Suppressor macrophage treated with lipopolysaccharide for 4 hours (primary cell): ENCODE measurements around the gene USPL1.
A peak's percentile ranks its signal among the peaks of the same experiment; 100 is the strongest.

Source experiments
- DNase-seq: peaks from one replicate; pipeline ENCODE4 v3.0.0-alpha.2; 2020

The USPL1 gene

GRCh38 chr13:30664689-30665275 is 47.1 kb downstream of the USPL1 start:
- peak; percentile 65 for DNase-seq

- no peak for DNase-seq
Observed at GRCh38 chr13:30665638-30666037, 47.9 kb downstream of the USPL1 start.

DNA sequence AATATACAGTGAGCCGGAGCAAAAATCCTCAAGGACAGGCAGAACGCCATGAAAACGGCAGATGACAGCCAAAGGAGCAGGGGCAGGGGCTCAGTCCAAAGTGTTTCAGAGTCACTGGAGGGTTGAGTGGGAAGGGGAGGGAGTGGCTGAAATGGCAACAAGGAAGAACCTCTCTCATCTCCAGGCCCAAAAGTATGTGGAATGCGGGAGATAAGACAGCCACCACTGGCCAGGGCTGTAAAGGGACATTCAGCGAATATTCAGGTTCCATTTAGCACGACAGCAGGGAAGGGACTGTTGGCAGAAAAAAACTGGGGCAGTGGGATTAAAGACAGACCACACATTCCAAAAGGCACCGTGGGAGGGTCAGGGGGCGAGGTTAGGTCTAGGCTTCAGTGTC is 48.4 kb downstream of the USPL1 start:
- no peak for DNase-seq

- DNase-seq, result no peak
Observed at GRCh38 chr13:30667014-30667413, 49.3 kb downstream of the USPL1 start.

- no peak for DNase-seq
Observed at GRCh38 chr13:30668312-30668711, 50.6 kb downstream of the USPL1 start.

DNA sequence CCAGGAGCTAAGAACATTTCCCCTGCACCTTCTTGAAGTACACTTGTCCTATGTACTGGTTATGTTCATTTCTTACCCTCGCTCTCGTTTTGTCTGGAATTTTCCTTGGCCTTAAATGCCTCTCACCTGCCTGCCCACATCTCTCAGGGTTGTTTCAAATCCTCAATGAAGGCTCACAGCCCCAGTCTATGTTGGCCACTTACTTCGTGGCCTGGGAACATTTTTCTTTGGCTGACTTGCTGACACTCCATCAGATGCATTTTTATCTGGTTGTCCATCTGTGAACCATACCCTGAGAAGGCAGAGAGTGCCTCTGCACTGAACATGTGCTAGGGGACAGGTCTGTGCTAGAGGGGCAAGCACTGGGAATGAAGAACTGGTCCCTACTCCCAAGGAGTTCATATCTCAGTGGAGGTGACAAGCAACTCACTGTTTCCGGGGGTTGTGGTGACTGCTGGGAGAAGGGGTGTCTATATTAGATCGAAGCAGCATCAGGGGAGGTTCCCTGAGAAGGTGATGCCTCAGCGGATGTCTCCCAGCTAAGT is 53.6 kb downstream of the USPL1 start:
- DNase-seq, result no peak

DNA sequence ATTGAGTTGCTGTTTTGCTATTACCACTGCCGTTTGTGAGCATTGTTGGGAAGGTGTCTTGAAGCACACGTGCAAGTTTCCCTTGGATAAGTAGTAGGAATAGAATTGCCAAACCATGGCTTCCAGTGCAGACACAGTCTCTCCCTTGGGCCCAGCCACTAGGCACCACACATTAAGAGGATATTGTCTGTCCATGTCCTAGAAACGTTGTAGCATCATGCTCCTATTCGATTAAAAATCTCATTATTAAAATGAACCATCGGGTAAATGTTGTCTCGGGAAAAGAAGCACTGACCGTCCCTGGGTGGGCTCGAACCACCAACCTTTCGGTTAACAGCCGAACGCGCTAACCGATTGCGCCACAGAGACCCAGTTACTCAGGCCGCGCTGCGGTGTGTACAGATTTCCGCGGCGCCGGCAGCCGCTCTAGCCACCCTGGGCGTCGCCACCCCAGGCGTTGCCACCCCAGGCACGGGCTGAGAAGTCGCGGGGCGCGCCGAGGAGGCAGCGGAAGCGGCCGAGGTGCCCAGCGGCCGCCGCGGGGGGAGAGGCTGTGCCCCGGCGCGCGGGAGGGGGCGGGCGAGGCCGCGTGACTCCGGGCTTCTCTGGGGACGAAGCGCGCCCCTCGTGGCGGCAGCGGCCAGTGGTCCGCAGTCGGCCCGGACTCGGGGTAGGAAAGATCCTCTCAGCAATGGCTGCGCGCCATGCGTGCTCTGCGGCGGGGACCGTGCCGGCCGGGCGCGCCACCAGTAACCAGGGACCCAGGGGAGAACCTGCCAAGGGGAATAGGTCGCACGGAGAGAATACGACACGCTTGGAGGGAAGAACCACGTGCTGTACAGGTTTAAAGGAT is 56.2 kb downstream of the USPL1 start:
- DNase-seq, result peak; percentile 95

- peak; percentile 28 for DNase-seq
Observed at GRCh38 chr13:30675717-30676116, 58.0 kb downstream of the USPL1 start.

DNA sequence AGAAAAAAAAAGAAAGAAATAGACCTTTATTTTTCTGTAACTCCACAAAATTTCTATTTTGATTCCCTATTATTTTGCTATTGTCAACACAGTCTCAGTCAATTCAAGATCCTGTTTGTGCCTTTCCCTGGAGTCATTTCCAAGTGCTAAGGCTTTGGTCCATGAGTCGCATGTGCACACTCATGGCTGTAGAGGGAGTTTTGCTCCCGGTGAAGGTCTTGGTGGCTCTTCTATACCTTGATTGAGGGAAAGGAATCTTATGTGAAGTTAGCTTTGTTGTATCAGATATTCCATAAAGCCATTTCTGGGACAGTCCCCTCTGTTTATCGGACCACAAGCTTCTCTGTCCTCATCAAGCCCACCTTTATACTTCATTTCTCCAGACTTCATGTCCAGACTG is 59.0 kb downstream of the USPL1 start:
- peak; percentile 20 for DNase-seq

DNA sequence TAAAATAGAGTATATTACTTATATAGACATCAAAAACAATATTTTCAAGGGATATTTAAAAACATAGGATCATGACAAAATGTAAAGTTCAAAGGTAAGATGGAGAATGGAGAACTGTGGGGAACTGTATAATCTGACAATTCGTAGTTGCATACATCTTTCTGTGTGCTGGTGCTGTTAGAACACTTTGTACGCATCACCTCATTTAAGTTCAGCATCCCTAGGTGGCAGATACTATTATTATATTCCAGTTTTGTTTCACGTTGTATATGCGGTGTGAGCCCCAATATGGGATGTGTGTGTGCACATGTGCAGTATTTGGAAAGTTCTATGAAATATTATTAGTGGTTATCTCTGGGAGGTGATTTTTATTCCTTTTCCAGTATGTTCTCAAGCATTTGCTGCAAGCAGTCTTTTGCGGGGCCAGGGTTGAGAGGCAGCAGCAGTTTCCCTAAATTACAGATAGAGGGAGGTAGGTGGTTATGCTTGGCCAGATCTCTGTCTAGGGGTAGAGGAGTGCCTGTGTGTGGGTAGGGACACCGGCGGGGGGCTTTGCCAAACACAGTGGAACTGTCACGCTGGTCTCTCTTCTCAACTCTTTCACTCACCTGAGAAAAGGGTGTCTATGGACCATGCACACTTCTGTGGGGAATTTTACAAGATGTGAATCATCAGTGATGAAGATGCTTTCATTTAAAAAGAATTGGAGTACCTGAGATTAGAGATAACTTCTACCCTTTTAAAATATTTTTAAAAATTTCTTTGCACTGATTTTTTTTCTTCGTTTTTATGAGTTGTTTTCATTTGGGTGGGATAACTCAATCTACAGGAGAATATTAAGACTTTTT is 62.0 kb downstream of the USPL1 start:
- DNase-seq, result peak; percentile 38

DNA sequence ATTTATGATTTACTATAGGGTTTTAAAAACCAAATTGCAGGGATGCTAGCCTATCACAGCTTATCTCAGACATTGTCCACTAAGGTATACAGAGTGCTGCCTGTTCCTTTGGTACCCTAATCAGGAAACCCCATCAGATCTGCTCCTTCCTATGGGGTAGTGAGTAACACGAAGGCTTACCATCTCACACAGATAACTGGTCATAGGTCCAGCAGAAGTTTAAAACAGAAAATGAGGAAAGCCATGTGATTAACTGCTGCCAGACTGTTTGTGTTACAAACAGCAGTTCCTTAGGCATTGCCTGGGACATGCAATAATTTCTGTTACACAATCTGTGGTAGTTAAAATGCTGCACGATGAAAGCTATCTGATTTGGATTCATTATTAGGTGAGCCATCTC is 64.1 kb downstream of the USPL1 start:
- DNase-seq, result peak; percentile 77

DNA sequence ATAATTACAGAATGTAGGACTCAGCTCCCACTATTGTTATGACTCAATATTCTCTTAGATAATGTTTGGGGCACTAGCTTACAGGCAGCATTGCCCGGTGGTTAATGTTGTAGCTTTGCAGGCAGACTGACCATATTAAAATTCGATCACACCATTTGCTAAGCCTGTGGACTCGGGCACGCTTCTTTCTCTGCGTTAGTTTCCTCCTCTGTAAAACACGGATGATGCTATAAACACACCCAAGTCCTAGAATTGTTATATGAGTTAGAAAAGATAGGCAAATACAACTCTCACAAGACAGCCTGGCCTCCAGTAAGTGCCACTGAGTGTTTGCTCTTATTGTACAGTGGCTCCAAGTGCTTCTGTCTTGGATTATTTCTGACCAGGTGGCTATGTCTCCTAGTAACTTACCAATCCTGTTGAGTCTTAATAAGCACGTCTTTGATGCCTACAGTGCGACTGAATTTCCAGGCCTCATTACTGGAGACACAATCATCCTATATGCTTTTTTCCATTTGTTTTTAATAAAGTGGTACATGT is 67.7 kb downstream of the USPL1 start:
- no peak for DNase-seq

- no peak for DNase-seq
Observed at GRCh38 chr13:30685987-30686386, 68.3 kb downstream of the USPL1 start.

DNA sequence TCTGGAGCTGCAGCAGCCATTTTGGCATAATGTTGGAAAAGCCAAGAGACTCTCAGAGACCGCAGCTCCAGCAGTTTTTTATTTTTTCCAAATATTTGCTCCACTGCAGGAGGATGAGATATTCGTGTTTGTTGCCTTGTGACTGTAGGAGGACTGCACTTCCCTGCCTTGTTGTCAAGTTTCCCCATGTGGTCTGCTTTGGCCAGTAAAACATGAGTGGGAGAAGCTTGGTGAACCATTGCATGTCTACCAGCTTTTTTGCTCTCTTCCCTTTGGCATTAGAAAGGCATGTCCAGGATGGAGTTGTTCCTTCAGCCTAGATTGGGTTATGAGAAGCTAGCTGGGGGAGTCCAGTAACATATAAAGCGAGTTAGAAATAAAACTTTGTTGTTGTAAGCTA is 69.9 kb downstream of the USPL1 start:
- no peak for DNase-seq

GRCh38 chr13:30689752-30690151 is 72.0 kb downstream of the USPL1 start:
- no peak for DNase-seq

DNA sequence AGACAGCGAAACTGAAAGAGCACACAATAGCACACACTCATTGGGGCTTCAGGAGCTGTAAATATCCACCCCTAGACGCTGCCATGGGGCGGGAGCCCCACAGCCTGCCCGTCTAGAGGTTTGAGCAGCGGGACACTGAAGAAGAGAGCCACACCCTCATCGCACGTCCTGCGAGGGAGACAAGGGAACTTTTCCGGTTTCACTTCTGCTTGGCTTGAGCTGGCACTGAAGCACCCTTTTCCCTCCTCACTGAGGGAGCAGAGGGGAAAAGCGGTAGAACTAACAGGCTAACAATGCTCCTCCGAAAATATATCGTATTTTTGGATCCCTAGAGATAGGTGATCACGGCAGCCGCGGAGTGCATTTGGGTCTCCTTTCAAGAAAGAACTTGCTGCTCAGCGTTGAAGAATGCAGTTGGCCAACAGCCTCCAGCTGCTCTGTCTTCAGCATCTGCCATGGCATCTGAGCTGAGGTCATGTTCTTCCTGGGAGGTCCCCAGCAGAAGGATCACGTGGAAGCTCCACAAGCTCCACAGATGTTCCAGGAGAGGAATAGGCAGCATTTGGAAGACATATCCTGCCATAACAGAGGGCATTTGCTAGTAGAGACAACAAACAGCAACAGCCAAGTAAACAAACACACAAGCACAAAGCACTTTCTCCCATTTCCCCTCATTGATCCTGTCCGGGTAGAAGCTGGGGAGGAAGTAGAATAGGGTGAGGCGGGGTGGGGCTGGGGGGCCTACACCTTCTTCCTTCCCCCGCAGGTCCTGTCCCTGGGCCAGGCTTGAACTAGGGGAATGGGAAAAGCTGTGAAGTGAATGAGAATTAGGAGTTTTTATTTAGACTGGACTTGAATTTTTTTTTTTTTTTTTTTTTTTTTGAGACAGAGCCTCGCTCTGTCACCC is 72.8 kb downstream of the USPL1 start:
- peak; percentile 89 for DNase-seq

DNA sequence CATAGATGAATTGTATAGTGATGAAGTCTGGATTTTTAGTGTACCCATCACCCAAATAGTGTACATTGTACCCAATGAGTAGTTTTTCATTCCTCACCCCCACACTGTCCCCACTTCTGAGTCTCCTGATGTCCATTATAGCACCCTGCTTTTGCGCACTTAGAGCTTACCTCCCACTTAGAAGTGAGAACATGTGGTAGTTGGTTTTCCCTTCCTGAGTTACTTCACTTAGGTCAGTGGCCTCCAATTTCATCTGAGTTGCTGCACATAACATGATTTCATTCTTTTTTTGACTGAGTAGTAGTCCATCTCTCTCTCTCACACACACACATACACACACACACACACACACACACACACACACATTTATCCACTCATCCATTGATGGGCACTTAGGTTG is 74.4 kb downstream of the USPL1 start:
- no peak for DNase-seq

DNA sequence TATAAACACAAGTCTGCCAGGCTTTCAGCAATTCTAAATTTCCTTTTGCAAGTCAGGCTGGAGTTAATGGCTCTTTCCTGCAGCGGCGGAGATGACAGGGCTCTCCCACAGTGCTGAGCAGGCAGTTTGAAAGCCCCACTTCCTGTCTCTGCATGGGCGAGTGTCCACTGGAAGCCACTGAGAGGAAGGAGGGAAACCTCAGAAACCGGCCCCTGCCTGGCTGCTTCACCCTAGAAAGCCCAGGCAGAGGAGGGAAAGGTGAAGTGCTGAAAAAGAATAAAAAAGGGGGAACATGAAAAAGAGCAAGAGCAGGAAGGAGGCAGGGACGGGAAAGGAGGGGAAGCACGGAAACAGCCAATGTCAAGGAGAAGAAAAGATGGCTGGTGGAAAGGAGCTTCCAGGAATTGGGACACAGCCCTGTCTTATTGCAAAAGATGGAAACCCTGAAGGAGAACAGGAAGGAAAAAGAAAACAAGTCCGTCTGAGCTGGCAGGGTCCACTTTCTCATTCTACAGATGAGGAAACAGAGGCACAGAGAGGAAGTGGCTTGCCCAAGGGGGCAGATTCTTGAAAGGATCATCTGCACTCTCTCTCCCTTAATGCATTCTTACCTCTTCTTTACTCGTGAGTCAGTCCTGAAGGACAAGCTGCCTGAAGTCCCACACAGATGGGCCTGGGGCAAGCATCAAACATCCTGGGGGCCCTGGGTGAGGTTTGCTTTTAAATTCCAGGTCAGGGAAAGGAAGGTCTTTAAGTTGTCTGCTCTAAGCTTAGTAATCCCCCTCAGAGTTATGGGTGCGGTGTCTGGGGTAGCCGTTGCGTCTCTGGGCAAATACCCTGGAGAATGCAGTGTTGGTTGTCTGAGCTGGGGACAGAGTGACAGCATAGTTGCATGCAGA is 78.8 kb downstream of the USPL1 start:
- DNase-seq, result peak; percentile 71

DNA sequence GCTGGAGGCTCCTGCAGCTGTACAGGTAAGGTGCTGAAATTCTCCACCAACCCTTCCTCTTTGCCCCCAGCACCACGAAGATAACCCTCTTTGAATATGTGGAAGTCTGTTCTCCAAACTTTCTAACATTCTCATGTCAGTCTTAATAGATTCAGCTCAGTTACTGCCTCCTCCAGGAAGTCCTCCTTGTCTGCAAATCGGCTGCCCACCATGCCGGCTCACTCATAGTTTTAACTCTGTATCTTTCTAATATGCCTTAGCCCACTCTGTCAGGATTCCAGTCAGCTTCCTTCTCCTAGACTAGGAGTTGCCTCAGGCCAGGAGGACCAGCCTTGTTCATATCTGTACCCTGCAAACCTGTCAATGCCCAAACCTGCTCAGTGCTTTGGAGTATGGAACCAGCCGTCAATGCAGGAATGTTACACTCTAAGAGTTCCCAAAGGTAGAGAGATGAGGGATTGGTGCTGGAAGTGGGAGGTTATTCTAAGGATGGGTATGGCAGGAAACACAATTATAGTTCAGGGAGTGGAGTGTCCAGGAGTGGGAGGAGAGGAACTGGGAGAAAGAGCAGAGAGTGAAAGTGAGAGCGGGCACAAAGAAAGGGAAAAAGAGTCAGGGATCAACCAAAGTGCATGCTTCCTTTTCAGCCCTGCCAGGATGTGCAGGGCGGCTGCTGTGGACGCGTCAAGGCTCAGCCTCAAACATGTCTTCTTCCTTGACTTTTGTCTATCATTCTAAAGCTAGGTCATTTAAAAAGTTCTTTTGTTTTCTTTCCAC is 79.6 kb downstream of the USPL1 start:
- peak; percentile 65 for DNase-seq

GRCh38 chr13:30697996-30698401 is 80.3 kb downstream of the USPL1 start:
- DNase-seq, result no peak
